ENCODE data around the gene EIF3F. TPM values are rescaled to one million over a fixed set of nuclear protein-coding genes. Genes with fewer than 3 reads are reported as not detected.

Gene EIF3F
- total and polyA plus RNA-seq, 9 of the 15 experiments (the other 6 are each of a cell fraction or from before 2014, with no cell fraction given), result 50.1 to 259 (median 135) TPM

DNA sequence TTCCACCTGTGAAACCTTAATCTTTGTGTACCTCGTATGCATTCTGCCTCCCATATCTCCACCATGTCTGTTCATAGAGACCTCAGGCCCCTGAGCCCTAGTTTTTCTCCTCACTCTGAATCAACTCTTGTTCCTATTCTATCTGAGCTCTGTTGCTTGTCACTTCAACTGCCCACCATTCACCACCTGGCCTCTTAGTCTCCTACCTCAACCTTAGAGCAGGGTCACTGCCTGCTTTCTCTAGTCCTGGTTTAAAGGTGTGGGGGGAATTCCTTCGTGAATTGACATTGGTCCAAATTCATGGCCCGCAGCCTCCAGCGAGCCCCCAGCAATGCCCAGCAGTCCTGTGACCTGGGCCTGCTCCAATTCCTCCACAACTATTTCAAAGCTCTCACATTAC is 54.4 kb downstream of the EIF3F start:
- no peak overlapping the region for H3K9ac ChIP-seq (ENCODE audit: insufficient read depth in 1 of 2, low read depth in 2 of 2, low read length in 2 of 2)
- BruUV-seq (replicated peaks), result no TSS peak
- DNase-seq (ENCODE audit: extremely low read depth in 1 of 4, low spot score in 3 of 4) (no peak), FAIRE-seq (no peak), ATAC-seq (no peak)
- no peak overlapping the region for H2AFZ ChIP-seq (ENCODE audit: low read depth, low read length)
- WGBS (ENCODE audit: insufficient coverage, low coverage, missing lambda C conversion rate), result 0% methylated on average over 4 of the region's 4 CpGs
- no peak overlapping the region for H3K4me3 ChIP-seq
- no peak overlapping the region for H3K4me2 ChIP-seq (ENCODE audit: insufficient read depth, low read length)
- ChIA-PET POLR2A (no interaction called here), CTCF (ENCODE audit: low intra/inter-chr PET ratio) (no interaction called here)
- no peaks in the 10 kb centered on the region for H3K9me3 ChIP-seq (replicated peaks; ENCODE audit: control insufficient read depth, insufficient read depth, low read depth, low read length)
- H3K27me3 ChIP-seq (ENCODE audit: control insufficient read depth in 2 of 2, insufficient read depth in 2 of 2, low read length in 2 of 2), result peaks cover 0 to 9% of the 10 kb centered on the region in 2 experiments; a peak in 2 of 5 replicates
- TF ChIP-seq, protein P1, sequence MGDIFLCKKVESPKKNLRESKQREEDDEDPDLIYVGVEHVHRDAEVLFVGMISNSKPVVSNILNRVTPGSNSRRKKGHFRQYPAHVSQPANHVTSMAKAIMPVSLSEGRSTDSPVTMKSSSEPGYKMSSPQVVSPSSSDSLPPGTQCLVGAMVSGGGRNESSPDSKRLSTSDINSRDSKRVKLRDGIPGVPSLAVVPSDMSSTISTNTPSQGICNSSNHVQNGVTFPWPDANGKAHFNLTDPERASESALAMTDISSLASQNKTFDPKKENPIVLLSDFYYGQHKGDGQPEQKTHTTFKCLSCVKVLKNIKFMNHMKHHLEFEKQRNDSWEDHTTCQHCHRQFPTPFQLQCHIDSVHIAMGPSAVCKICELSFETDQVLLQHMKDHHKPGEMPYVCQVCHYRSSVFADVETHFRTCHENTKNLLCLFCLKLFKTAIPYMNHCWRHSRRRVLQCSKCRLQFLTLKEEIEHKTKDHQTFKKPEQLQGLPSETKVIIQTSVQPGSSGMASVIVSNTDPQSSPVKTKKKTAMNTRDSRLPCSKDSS (IDR thresholded peaks at IDR 0.05; ENCODE audit: low read depth, partially characterized antibody), result no peak
- H3K9me1 ChIP-seq (ENCODE audit: control insufficient read depth, insufficient read depth, low read length), result no peaks in the 10 kb centered on the region
- H3K79me2 ChIP-seq (ENCODE audit: control insufficient read depth, insufficient read depth, low read length), result no peaks in the 10 kb centered on the region
- no peaks in the 10 kb centered on the region for H3K4me1 ChIP-seq (replicated peaks in 1 of 2; ENCODE audit: control insufficient read depth in 2 of 2, insufficient read depth in 2 of 2, low read length in 2 of 2)
- in situ Hi-C loops (cut with MboI), result no loop called here
- intact Hi-C loops (cut with micrococcal nuclease), result no loop called here
- H3K27ac ChIP-seq (ENCODE audit: extremely low read depth, low read depth, low read length), result no peak overlapping the region
- peaks cover 5% of the 10 kb centered on the region; the same call in 1 of the 2 replicates for H4K20me1 ChIP-seq (replicated peaks; ENCODE audit: control insufficient read depth, insufficient read depth, low read length)
- H3K36me3 ChIP-seq (ENCODE audit: control insufficient read depth, insufficient read depth, low read length), result no peaks in the 10 kb centered on the region

DNA sequence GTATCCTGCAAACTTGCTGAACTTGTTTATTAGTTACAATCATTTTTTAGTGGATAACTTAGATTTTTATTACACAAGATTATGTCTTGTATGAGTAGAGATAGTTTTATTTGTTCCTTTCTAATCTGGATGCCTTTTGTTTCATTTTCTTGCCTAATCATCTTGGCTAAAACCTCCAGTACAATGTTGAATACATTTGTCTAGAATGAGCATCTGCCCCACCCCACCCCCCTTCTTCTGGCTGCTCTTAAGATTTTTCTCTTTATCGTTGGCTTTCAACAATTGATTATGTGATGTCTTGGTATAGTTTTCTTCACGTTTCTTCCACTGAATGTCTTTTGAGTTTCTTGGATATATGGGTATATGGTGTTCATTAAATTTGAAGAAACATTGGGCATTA is 56.6 kb downstream of the EIF3F start:
- H3K9me1 ChIP-seq (ENCODE audit: control insufficient read depth, insufficient read depth, low read length), result no peaks in the 10 kb centered on the region
- ChIA-PET CTCF (ENCODE audit: low intra/inter-chr PET ratio) (no interaction called here), POLR2A (no interaction called here)
- H3K27me3 ChIP-seq (ENCODE audit: control insufficient read depth in 2 of 2, insufficient read depth in 2 of 2, low read length in 2 of 2), result peaks cover 0 to 3% of the 10 kb centered on the region in 2 experiments; a peak in 1 of 5 replicates
- no peaks in the 10 kb centered on the region for H3K36me3 ChIP-seq (ENCODE audit: control insufficient read depth, insufficient read depth, low read length)
- BruUV-seq (replicated peaks), result no TSS peak
- H3K4me2 ChIP-seq (ENCODE audit: insufficient read depth, low read length), result no peak overlapping the region
- H3K9me3 ChIP-seq (replicated peaks; ENCODE audit: control insufficient read depth, insufficient read depth, low read depth, low read length), result no peaks in the 10 kb centered on the region
- no peak overlapping the region for H2AFZ ChIP-seq (ENCODE audit: low read depth, low read length)
- no peaks in the 10 kb centered on the region for H3K79me2 ChIP-seq (ENCODE audit: control insufficient read depth, insufficient read depth, low read length)
- no peak overlapping the region for H3K27ac ChIP-seq (ENCODE audit: extremely low read depth, low read depth, low read length)
- DNase-seq (ENCODE audit: extremely low read depth in 1 of 4, low spot score in 3 of 4) (no peak), FAIRE-seq (no peak), ATAC-seq (no peak)
- H3K4me3 ChIP-seq, result no peak overlapping the region
- no peaks in the 10 kb centered on the region for H3K4me1 ChIP-seq (replicated peaks in 1 of 2; ENCODE audit: control insufficient read depth in 2 of 2, insufficient read depth in 2 of 2, low read length in 2 of 2)
- no peak overlapping the region for H3K9ac ChIP-seq (ENCODE audit: insufficient read depth in 1 of 2, low read depth in 2 of 2, low read length in 2 of 2)
- in situ Hi-C loops (cut with MboI), result no loop called here
- WGBS (ENCODE audit: insufficient coverage, low coverage, missing lambda C conversion rate), result 0% methylated on average over 2 of the region's 2 CpGs
- intact Hi-C loops (cut with micrococcal nuclease), result no loop called here
- H4K20me1 ChIP-seq (replicated peaks; ENCODE audit: control insufficient read depth, insufficient read depth, low read length), result no peaks in the 10 kb centered on the region
- TF ChIP-seq ZBTB7A (IDR thresholded peaks at IDR 0.05; ENCODE audit: borderline replicate concordance, control insufficient read depth, low read depth, low read length) (no peak), POU5F1 (IDR thresholded peaks at IDR 0.05; ENCODE audit: borderline replicate concordance, low read depth, low read length, partially characterized antibody) (no peak), DPF2 (IDR thresholded peaks at IDR 0.05) (no peak), MTA3 (IDR thresholded peaks at IDR 0.05; ENCODE audit: borderline replicate concordance) (no peak), FOXP1 (CRISPR knock-in tag; IDR thresholded peaks at IDR 0.05) (no peak), HDAC8 (tag; IDR thresholded peaks at IDR 0.05) (no peak)
- TF ChIP-seq, protein P2, sequence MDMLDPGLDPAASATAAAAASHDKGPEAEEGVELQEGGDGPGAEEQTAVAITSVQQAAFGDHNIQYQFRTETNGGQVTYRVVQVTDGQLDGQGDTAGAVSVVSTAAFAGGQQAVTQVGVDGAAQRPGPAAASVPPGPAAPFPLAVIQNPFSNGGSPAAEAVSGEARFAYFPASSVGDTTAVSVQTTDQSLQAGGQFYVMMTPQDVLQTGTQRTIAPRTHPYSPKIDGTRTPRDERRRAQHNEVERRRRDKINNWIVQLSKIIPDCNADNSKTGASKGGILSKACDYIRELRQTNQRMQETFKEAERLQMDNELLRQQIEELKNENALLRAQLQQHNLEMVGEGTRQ (CRISPR knock-in tag; IDR thresholded peaks at IDR 0.05), result no peak
- TF ChIP-seq, protein P3, sequence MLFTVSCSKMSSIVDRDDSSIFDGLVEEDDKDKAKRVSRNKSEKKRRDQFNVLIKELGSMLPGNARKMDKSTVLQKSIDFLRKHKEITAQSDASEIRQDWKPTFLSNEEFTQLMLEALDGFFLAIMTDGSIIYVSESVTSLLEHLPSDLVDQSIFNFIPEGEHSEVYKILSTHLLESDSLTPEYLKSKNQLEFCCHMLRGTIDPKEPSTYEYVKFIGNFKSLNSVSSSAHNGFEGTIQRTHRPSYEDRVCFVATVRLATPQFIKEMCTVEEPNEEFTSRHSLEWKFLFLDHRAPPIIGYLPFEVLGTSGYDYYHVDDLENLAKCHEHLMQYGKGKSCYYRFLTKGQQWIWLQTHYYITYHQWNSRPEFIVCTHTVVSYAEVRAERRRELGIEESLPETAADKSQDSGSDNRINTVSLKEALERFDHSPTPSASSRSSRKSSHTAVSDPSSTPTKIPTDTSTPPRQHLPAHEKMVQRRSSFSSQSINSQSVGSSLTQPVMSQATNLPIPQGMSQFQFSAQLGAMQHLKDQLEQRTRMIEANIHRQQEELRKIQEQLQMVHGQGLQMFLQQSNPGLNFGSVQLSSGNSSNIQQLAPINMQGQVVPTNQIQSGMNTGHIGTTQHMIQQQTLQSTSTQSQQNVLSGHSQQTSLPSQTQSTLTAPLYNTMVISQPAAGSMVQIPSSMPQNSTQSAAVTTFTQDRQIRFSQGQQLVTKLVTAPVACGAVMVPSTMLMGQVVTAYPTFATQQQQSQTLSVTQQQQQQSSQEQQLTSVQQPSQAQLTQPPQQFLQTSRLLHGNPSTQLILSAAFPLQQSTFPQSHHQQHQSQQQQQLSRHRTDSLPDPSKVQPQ (CRISPR knock-in tag; IDR thresholded peaks at IDR 0.05; ENCODE audit: borderline replicate concordance), result no peak
- TF ChIP-seq, protein P4, sequence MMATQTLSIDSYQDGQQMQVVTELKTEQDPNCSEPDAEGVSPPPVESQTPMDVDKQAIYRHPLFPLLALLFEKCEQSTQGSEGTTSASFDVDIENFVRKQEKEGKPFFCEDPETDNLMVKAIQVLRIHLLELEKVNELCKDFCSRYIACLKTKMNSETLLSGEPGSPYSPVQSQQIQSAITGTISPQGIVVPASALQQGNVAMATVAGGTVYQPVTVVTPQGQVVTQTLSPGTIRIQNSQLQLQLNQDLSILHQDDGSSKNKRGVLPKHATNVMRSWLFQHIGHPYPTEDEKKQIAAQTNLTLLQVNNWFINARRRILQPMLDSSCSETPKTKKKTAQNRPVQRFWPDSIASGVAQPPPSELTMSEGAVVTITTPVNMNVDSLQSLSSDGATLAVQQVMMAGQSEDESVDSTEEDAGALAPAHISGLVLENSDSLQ (IDR thresholded peaks at IDR 0.05), result no peak

All from K562 (cell line).